GM18861 (cell line): ENCODE data around the gene HBEGF.

Source experiments
- ATAC-seq: cut with Tn5 transposase; IDR thresholded peaks from one replicate; pipeline ENCODE4 v1.9.1; 2021; ENCODE audit not compliant: unreplicated experiment

HBEGF gene

GRCh38 chr5:140338336-140338735 lies 8.1 kb downstream of the HBEGF start:
- ATAC-seq, result no peak

- ATAC-seq, result no peak
Observed at GRCh38 chr5:140337880-140338279, 8.5 kb downstream of the HBEGF start.

- ATAC-seq, result no peak
Observed at GRCh38 chr5:140336388-140336787, 10.0 kb downstream of the HBEGF start.

- ATAC-seq, result no peak
Observed at GRCh38 chr5:140331638-140332037, 14.8 kb downstream of the HBEGF start.

GRCh38 chr5:140329739-140330481 lies 16.5 kb downstream of the HBEGF start:
- ATAC-seq, result no peak

- ATAC-seq, result no peak
Observed at GRCh38 chr5:140328036-140328764, 18.2 kb downstream of the HBEGF start.

GRCh38 chr5:140327589-140327988 lies 18.8 kb downstream of the HBEGF start:
- ATAC-seq, result no peak

- ATAC-seq, result no peak
Observed at GRCh38 chr5:140325486-140325885, 20.9 kb downstream of the HBEGF start.

- ATAC-seq, result no peak
Observed at GRCh38 chr5:140324617-140325241, 21.7 kb downstream of the HBEGF start.

GRCh38 chr5:140324041-140324600 lies 22.3 kb downstream of the HBEGF start:
- ATAC-seq, result no peak

- ATAC-seq, result no peak
Observed at GRCh38 chr5:140322751-140323731, 23.4 kb downstream of the HBEGF start.

- ATAC-seq, result no peak
Observed at GRCh38 chr5:140321796-140322195, 24.6 kb downstream of the HBEGF start.

- no peak for ATAC-seq
Observed at GRCh38 chr5:140319833-140320232, 26.6 kb downstream of the HBEGF start.

- ATAC-seq, result no peak
Observed at GRCh38 chr5:140318792-140319191, 27.6 kb downstream of the HBEGF start.

- no peak for ATAC-seq
Observed at GRCh38 chr5:140317859-140318258, 28.5 kb downstream of the HBEGF start.

- ATAC-seq, result no peak
Observed at GRCh38 chr5:140312791-140313189, 33.6 kb downstream of the HBEGF start.

GRCh38 chr5:140312067-140312790 lies 34.2 kb downstream of the HBEGF start:
- ATAC-seq, result no peak

GRCh38 chr5:140311011-140311467 lies 35.4 kb downstream of the HBEGF start:
- ATAC-seq, result no peak

- no peak for ATAC-seq
Observed at GRCh38 chr5:140310434-140310833, 36.0 kb downstream of the HBEGF start.
